Endothelial cell of umbilical vein (primary cell): ENCODE data around the gene TSPEAR. TPM values are rescaled to one million over a fixed set of nuclear protein-coding genes. Genes with fewer than 3 reads are reported as not detected.

ENCODE experiments used
- BruUV-seq: library from RNA; stranded (reverse); fragments of 400-500 nt; replicated peaks from 2 replicates; lab custom pipeline; 2021; lab: Mats Ljungman, UMichigan
- CTCF ChIA-PET: fragments of 300-600, 350-600 bp; sonication (Branson Sonifier 250); formaldehyde crosslinking; loops from one replicate; lab custom pipeline; 2021; ENCODE audit warnings: antibody characterized with exemption, inconsistent platforms; lab: Charles Lee
- POLR2A ChIA-PET: fragments of 300-600, 350-600 bp; sonication (Branson Sonifier 250); formaldehyde crosslinking; loops from one replicate; lab custom pipeline; 2021; ENCODE audit warnings: antibody characterized with exemption, inconsistent platforms; lab: Charles Lee
- DNase-seq: peaks from one replicate; pipeline ENCODE4 v3.0.0-alpha.2; 2011; ENCODE audit warnings: low read depth, low spot score
- FAIRE-seq: peaks from 2 replicates; lab custom pipeline; 2011; peaks lifted over from hg19 to GRCh38; lab: Jason Lieb, UNC
- H2AFZ ChIP-seq: 2 replicates; pipeline ENCODE4 v1.6.0; 2012; ENCODE audit warnings: low read depth, low read length, control low read depth, inconsistent platforms
- H3K27ac ChIP-seq: 2 replicates; pipeline ENCODE4 v1.5.1; 2011; ENCODE audit warnings: low read depth, mild to moderate bottlenecking, control low read depth, low read length, moderate library complexity; ENCODE audit not compliant: insufficient read depth
- H3K27me3 ChIP-seq, 2 experiments: 2 replicates each; pipeline versions ENCODE4 v1.6.0 to v1.6.1; 2011; ENCODE audit warnings: low read length in 2 of 2, mixed read lengths in 1 of 2; ENCODE audit not compliant: control insufficient read depth in 2 of 2, insufficient read depth in 2 of 2
- H3K36me3 ChIP-seq, 2 experiments: 2 replicates in 1 of 2; 3 replicates in 1 of 2; pipeline ENCODE4 v1.5.1; 2011; ENCODE audit warnings: low read length in 2 of 2, mild to moderate bottlenecking in 1 of 2, moderate library complexity in 1 of 2; ENCODE audit not compliant: control insufficient read depth in 2 of 2, insufficient read depth in 2 of 2; ENCODE audit errors: extremely low read depth in 1 of 2
- H3K4me1 ChIP-seq: 3 replicates; pipeline ENCODE4 v1.5.1; 2011; ENCODE audit warnings: mild to moderate bottlenecking, low read length; ENCODE audit not compliant: control insufficient read depth, insufficient read depth; ENCODE audit errors: extremely low read depth
- H3K4me2 ChIP-seq: 2 replicates; pipeline ENCODE4 v1.6.1; 2011; ENCODE audit warnings: low read length, control low read depth, mixed read lengths; ENCODE audit not compliant: insufficient read depth
- H3K4me3 ChIP-seq, 3 experiments: fragments of 200-600 bp in 1 of 3; sonication (generic), shearing (Covaris generic) in 1 of 3; replicated peaks in 1 of 3; 2 replicates each; pipeline ENCODE4 v1.5.1; 2011 to 2016; ENCODE audit warnings: control low read depth in 3 of 3, low read length in 3 of 3, mild to moderate bottlenecking in 2 of 3, inconsistent platforms in 1 of 3, low read depth in 1 of 3, moderate library complexity in 1 of 3; ENCODE audit not compliant: insufficient read depth in 1 of 3
- H3K79me2 ChIP-seq: 2 replicates; pipeline ENCODE4 v1.6.0; 2012; ENCODE audit warnings: low read length, inconsistent platforms; ENCODE audit not compliant: control insufficient read depth, insufficient read depth
- H3K9ac ChIP-seq: replicated peaks from 2 replicates; pipeline ENCODE3; 2011; ENCODE audit warnings: low read length, control low read depth; ENCODE audit not compliant: insufficient read depth; ENCODE audit errors: extremely low read depth
- H3K9me1 ChIP-seq: replicated peaks from 3 replicates; pipeline ENCODE4 v1.6.0; 2011; ENCODE audit warnings: mild to moderate bottlenecking, low read length; ENCODE audit not compliant: control insufficient read depth, insufficient read depth; ENCODE audit errors: extremely low read depth
- H3K9me3 ChIP-seq: replicated peaks from 2 replicates; pipeline ENCODE4 v1.5.1; 2012; ENCODE audit warnings: low read length, inconsistent platforms; ENCODE audit not compliant: control insufficient read depth, insufficient read depth
- H4K20me1 ChIP-seq: replicated peaks from 2 replicates; pipeline ENCODE3; 2011; ENCODE audit warnings: mild to moderate bottlenecking, low read length; ENCODE audit not compliant: control insufficient read depth, insufficient read depth; ENCODE audit errors: extremely low read depth
- CTCF ChIP-seq, 2 donors: IDR thresholded peaks; 1 replicate in 1 of 2; 2 replicates in 1 of 2; pipeline ENCODE4 v1.5.1; 2011; ENCODE audit warnings: low read length in 2 of 2, mild to moderate bottlenecking in 2 of 2, moderate library complexity in 2 of 2, control low read depth in 1 of 2, inconsistent platforms in 1 of 2, low read depth in 1 of 2; ENCODE audit not compliant: insufficient read depth in 1 of 2; ENCODE audit errors: extremely low read depth in 1 of 2
- EZH2 ChIP-seq: IDR thresholded peaks from 2 replicates; pipeline ENCODE4 v1.6.1; 2012; ENCODE audit warnings: borderline replicate concordance, low read depth, mild to moderate bottlenecking, moderate library complexity, low read length, inconsistent platforms; ENCODE audit not compliant: severe bottlenecking
- FOS ChIP-seq: IDR thresholded peaks from 2 replicates; pipeline ENCODE4 v1.6.1; 2011; ENCODE audit warnings: mild to moderate bottlenecking, low read length, moderate library complexity, borderline replicate concordance; ENCODE audit not compliant: insufficient read depth
- GATA2 ChIP-seq: IDR thresholded peaks from 2 replicates; pipeline ENCODE4 v1.7.0; 2011; ENCODE audit warnings: low read depth, mild to moderate bottlenecking, moderate library complexity, mixed read lengths, low read length; ENCODE audit not compliant: insufficient read length, insufficient read depth
- JUN ChIP-seq: IDR thresholded peaks from 2 replicates; pipeline ENCODE4 v1.6.1; 2011; ENCODE audit warnings: borderline replicate concordance, low read depth; ENCODE audit not compliant: insufficient read length, insufficient read depth
- MAX ChIP-seq: IDR thresholded peaks from 2 replicates; pipeline ENCODE4 v1.6.1; 2011; ENCODE audit not compliant: insufficient read depth, insufficient read length
- MYC ChIP-seq: IDR thresholded peaks from one replicate; pipeline ENCODE4 v1.6.1; 2011; ENCODE audit warnings: mild to moderate bottlenecking, low read depth, low read length
- POLR2A ChIP-seq: IDR thresholded peaks from 2 replicates; pipeline ENCODE4 v1.6.1; 2012; ENCODE audit warnings: low read depth, mild to moderate bottlenecking, control low read depth, low read length
- POLR2AphosphoS5 ChIP-seq: IDR thresholded peaks from 2 replicates; pipeline ENCODE4 v1.6.1; 2012; ENCODE audit warnings: low read depth, mild to moderate bottlenecking, control low read depth, low read length, moderate library complexity; ENCODE audit not compliant: insufficient read depth
- dilution Hi-C: fragments of 300-500 bp; cut with MboI; formaldehyde crosslinking; loops from one replicate; pipeline ENCODE4 v1.15.0; 2019; ENCODE audit warnings: low sequenced_read_pairs; ENCODE audit not compliant: extremely low pct_ligation_motif_present
- intact Hi-C: fragments of 100-400 bp; cut with micrococcal nuclease; formaldehyde crosslinking; loops from one replicate; pipeline ENCODE4 v1.10.0; 2022
- polyA plus RNA-seq, 4 experiments: library from polyadenylated mRNA; depleted of rRNA in 3 of 4; stranded (reverse) in 3 of 4; unstranded in 1 of 4; fragments of >200 nt; gene quantifications; 2 replicates each; pipeline versions ENCODE4 v1.2.1 to v1.2.3, GENCODE V29; 2011 to 2012; ENCODE audit warnings: missing spikeins in 1 of 4
- total RNA-seq: library from RNA; stranded (reverse); gene quantifications from 2 replicates; pipeline ENCODE4 v1.2.3, GENCODE V29; 2021

The TSPEAR gene
- total and polyA plus RNA-seq, 2 donors (not counting 3 experiments of a cell fraction or from before 2014, with no cell fraction given): 0.01 TPM; not detected in 1

- TF ChIP-seq POLR2AphosphoS5 (no peak), MAX (no peak)
- H4K20me1 ChIP-seq: no peaks in the 10 kb centered on the region
- H3K27me3 ChIP-seq: peaks cover 0 to 4% of the 10 kb centered on the region in 2 experiments
- no peaks in the 10 kb centered on the region for H3K79me2 ChIP-seq
- no peaks in the 10 kb centered on the region for H3K4me1 ChIP-seq
- H3K4me2 ChIP-seq: no peak overlapping the region
- H3K27ac ChIP-seq: no peak overlapping the region
- no peak overlapping the region for H3K9ac ChIP-seq
- POLR2A ChIA-PET: no interaction called here
- dilution Hi-C loops (no loop called here), intact Hi-C loops (no loop called here)
- DNase-seq: no peak
- CTCF ChIA-PET: no interaction called here
- H2AFZ ChIP-seq: no peak overlapping the region
- no peaks in the 10 kb centered on the region for H3K9me3 ChIP-seq
- no TSS peak for BruUV-seq
- H3K9me1 ChIP-seq: no peaks in the 10 kb centered on the region
- no peak overlapping the region for H3K4me3 ChIP-seq
- no peaks in the 10 kb centered on the region for H3K36me3 ChIP-seq
- FAIRE-seq: no peak
Observed at GRCh38 chr21:44658913-44659595, 52.3 kb downstream of the TSPEAR start.

- Histone ChIP-seq H3K9me3 (no peaks in the 10 kb centered on the region), H3K9ac (no peak overlapping the region), H3K36me3 (no peaks in the 10 kb centered on the region), H3K79me2 (no peaks in the 10 kb centered on the region), H2AFZ (no peak overlapping the region), H3K4me2 (no peak overlapping the region), H3K27ac (no peak overlapping the region), H4K20me1 (no peaks in the 10 kb centered on the region), H3K27me3 (peaks cover 0 to 4% of the 10 kb centered on the region in 2 experiments), H3K4me1 (no peaks in the 10 kb centered on the region), H3K4me3 (no peak overlapping the region), H3K9me1 (no peaks in the 10 kb centered on the region)
- dilution Hi-C loops: no loop called here
- POLR2A ChIA-PET: no interaction called here
- CTCF ChIA-PET: interaction anchor here (1.3 kb wide), 1 partner anchor 135 kb away, joined by 4 read pairs; no protein-coding TSS in a partner anchor
- intact Hi-C loops: no loop called here
- TF ChIP-seq POLR2AphosphoS5 (no peak), CTCF (IDR thresholded peaks at IDR 0.05; ENCODE audit: extremely low read depth in 1 of 2, insufficient read depth in 1 of 2, low read depth in 1 of 2, low read length in 2 of 2) (no peak), EZH2 (no peak), POLR2A (no peak), GATA2 (no peak), FOS (no peak), JUN (no peak), MAX (no peak), MYC (no peak)
- DNase-seq (no peak), FAIRE-seq (no peak)
- no TSS peak for BruUV-seq
Observed at GRCh38 chr21:44658541-44658910, 52.8 kb downstream of the TSPEAR start.
